Stomach smooth muscle (tissue), 2 donors: ENCODE data around the gene GPR157.

ENCODE experiments used
- H3K27ac ChIP-seq: one replicate; pipeline ENCODE4 v1.7.0; 2013; ENCODE audit warnings: mild to moderate bottlenecking, low read length, inconsistent platforms
- H3K27me3 ChIP-seq, 2 donors: one replicate each; pipeline ENCODE4 v1.7.0; 2013; ENCODE audit warnings: low read length in 2 of 2; ENCODE audit not compliant: insufficient read depth in 2 of 2, control insufficient read depth in 1 of 2
- H3K36me3 ChIP-seq, 2 donors: one replicate each; pipeline ENCODE4 v1.7.0; 2013; ENCODE audit warnings: low read length in 2 of 2; ENCODE audit not compliant: control insufficient read depth in 2 of 2, insufficient read depth in 2 of 2
- H3K4me1 ChIP-seq: one replicate; pipeline ENCODE4 v1.7.0; 2013; ENCODE audit warnings: low read length; ENCODE audit not compliant: control insufficient read depth, insufficient read depth
- H3K4me3 ChIP-seq, 2 donors: one replicate each; pipeline ENCODE4 v1.7.0; 2013; ENCODE audit warnings: low read length in 2 of 2
- H3K9ac ChIP-seq, 2 donors: one replicate each; pipeline ENCODE4 v1.7.0; 2013; ENCODE audit warnings: low read length in 2 of 2, mild to moderate bottlenecking in 1 of 2
- H3K9me3 ChIP-seq, 2 donors: one replicate each; pipeline ENCODE4 v1.7.0; 2013; ENCODE audit warnings: low read length in 2 of 2; ENCODE audit not compliant: control insufficient read depth in 2 of 2
- donor health status: healthy.
- donor health status: Pancreatic carcinoma.

The GPR157 gene

DNA sequence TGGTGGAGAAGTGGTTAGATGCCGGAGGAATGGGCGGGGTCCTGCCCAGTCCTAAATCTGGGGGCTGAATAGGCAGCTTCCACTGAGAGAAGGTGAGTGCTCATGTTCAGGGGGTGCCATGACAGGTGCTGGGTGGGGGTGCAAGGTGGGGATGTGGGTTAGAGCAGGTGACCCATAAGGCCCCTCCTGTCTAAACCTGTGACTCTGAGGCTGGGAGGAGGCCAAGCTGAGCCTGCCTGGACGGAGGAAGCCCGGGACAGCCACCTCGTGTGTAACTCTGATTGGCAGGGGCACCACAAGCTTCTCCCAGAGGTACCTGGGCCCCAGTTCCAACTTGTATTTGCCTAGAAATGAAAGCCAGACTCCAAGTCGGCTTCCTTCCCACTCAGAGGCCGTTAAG, 10.7 kb downstream of the GPR157 start:
- Histone ChIP-seq H3K9me3 (no peaks in the 10 kb centered on the region), H3K4me3 (no peak overlapping the region), H3K27me3 (no peaks in the 10 kb centered on the region), H3K4me1 (no peaks in the 10 kb centered on the region), H3K36me3 (peaks cover 0 to 5% of the 10 kb centered on the region in 2 donors), H3K9ac (no peak overlapping the region), H3K27ac (no peak overlapping the region)

DNA sequence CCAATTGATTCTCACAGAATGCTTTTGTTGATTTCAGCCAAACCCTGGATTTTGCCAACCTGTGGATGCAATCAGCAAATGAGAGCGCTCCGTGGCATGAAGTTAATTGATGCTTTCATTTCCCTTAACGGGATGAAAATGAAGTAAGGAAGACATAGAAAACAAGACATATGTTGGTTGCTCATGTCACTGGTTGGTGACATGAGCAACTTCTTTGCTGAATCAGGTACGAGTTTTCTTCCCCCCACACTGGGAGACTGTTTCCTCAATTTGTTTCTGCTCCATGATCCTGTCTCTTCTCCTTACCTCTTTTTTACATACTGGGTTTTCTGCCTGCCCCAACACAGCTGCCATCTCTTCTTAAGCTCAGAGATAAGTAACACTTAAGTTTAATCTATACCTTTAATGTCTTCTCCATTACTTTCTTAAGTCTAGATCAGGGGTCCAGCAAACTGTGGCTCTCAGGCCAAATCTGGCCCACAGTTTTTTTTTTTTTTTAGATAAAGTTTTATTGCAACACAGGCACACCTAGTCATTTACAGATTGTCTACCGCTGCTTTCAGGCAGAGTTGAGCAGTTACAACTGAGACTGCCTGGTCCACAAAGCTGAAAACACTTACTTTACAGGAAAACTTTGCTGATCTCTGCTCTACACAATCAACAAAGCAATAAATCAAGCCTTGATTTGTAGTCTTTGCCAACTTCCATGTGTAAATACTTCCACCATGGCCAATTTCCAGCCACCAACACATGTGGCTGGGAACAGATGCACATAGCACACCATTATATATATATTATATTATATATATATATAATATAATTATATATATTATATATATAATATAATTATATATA, 13.3 kb downstream of the GPR157 start:
- no peak overlapping the region for H3K27ac ChIP-seq
- H3K4me3 ChIP-seq = no peak overlapping the region
- peaks cover 0 to 6% of the 10 kb centered on the region in 2 donors for H3K36me3 ChIP-seq
- H3K9ac ChIP-seq = no peak overlapping the region
- H3K4me1 ChIP-seq = peaks cover 5% of the 10 kb centered on the region
- H3K9me3 ChIP-seq = no peaks in the 10 kb centered on the region
- H3K27me3 ChIP-seq = no peaks in the 10 kb centered on the region

DNA sequence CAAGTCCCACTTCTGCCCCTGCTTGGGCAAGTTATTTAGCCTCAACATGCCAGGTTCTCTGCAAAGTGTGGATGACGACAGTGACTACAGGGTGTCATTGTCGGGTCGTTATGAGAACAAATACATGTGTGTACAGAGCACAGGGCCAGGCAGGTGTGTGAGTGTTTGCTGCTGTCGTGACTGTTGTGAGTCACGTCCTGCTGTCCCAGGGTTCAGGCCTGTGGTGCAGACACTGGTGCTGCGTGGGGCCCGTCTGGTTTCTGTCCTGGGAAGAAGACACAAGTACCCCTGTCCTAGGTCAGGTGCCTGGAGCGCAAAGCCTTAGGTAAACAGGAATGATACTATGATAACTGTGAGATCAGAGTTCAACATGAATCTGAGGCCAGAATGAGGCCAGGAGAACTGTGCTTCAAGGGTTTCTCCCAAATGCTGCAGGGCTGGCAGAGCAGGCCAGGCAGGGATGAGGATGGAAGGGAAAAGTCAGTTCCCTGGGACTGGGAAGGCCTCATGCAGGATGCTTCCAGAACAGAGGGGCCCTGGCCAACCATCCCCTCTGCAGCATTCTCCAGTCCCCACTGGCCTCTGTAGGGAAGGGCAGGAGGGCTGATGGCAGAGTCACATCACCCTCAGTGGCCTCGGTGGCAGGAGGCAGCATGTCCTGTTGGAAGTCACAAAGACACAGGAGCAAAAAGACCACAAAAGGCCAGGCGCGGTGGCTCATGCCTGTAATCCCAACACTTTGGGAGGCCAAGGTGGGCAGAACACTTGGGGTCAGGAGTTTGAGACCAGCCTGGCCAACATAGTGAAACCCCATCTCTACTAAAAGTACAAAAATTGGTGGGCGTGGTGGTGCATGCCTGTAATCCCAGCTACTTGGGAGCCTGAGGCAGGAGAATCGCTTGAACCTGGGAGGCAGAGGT, 15.7 kb downstream of the GPR157 start:
- Histone ChIP-seq H3K36me3 (peaks cover 0 to 3% of the 10 kb centered on the region in 2 donors), H3K9ac (no peak overlapping the region), H3K4me1 (peaks cover 5% of the 10 kb centered on the region), H3K9me3 (no peaks in the 10 kb centered on the region), H3K27me3 (no peaks in the 10 kb centered on the region), H3K4me3 (no peak overlapping the region), H3K27ac (no peak overlapping the region)

DNA sequence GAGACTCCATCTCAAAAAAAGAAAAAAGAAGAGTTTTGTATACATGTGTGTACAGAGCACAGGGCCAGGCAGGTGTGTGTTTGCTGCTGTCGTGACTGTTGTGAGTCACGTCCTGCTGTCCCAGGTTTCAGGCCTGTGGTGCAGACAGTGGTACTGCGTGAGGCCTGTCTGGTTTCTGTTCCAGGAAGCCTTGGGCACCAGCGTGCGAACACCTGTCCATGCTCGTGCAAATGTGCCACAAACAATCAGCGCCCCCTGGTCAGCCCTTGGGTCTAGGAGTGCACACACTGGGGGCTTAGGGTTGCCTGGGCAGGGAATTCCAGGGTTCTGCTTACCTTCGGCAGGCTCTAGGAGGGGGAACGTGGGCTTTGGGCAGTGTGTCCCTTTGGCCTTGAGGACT, 16.9 kb downstream of the GPR157 start:
- Histone ChIP-seq H3K27ac (no peak overlapping the region), H3K9ac (no peak overlapping the region), H3K9me3 (no peaks in the 10 kb centered on the region), H3K27me3 (no peaks in the 10 kb centered on the region), H3K4me3 (no peak overlapping the region), H3K4me1 (peaks cover 5% of the 10 kb centered on the region), H3K36me3 (peaks cover 0 to 3% of the 10 kb centered on the region in 2 donors)

DNA sequence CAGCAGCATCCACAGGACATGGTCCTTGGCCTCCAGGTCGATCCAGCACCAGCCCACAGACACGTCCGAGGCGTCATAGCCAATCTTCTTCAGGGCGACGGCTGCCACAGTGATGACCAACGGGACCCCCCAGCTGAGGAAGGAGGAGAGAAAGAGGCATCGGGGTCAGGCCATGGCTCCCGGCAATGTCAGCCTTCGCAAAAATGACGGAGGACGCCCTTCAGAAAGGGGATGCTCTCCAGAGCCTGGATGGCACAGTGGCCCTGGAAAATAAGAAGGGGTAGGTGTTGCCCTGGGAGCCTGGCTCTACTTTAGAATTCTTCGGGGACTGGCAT, 17.6 kb downstream of the GPR157 start:
- Histone ChIP-seq H3K9ac (no peak overlapping the region), H3K9me3 (no peaks in the 10 kb centered on the region), H3K27ac (no peak overlapping the region), H3K4me3 (no peak overlapping the region), H3K4me1 (peaks cover 5% of the 10 kb centered on the region), H3K27me3 (no peaks in the 10 kb centered on the region), H3K36me3 (peaks cover 0 to 3% of the 10 kb centered on the region in 2 donors)

DNA sequence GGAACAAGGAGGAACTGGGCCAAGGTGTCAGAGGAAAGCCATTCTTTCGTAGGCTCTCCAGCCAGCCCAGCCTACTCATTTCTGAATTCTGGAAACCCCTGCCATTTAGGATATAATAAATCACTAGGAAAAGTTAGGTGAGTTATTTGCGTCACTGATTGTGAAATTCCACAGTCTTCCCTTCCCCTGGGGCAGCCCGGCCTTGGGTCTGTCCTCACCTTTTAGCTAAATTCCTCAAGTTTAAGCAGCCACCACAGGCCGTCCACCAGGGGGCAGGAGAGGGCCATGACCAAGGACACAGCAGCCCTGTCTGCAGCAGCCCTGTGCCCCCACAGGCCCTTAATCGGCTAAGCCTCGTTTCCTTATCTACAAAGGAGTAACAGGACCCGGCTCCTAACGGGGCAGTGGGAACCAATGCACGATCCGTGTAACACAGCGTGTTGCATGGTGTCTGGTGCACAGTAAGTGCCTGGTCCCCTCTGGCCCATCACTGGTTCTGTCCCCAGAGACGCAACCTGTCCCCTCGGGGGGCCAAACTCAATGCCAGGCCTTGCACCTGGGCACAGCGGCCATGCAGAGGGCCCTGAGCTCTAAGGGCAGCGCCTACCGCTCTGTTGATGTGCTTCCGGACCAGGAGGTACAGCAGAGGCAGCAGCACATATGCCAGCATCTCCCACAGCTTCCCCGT, 18.1 kb downstream of the GPR157 start:
- H3K9ac ChIP-seq = no peak overlapping the region
- peaks cover 5% of the 10 kb centered on the region for H3K4me1 ChIP-seq
- H3K9me3 ChIP-seq = no peaks in the 10 kb centered on the region
- H3K27ac ChIP-seq = no peak overlapping the region
- H3K27me3 ChIP-seq = no peaks in the 10 kb centered on the region
- peaks cover 0 to 3% of the 10 kb centered on the region in 2 donors for H3K36me3 ChIP-seq
- H3K4me3 ChIP-seq = no peak overlapping the region

DNA sequence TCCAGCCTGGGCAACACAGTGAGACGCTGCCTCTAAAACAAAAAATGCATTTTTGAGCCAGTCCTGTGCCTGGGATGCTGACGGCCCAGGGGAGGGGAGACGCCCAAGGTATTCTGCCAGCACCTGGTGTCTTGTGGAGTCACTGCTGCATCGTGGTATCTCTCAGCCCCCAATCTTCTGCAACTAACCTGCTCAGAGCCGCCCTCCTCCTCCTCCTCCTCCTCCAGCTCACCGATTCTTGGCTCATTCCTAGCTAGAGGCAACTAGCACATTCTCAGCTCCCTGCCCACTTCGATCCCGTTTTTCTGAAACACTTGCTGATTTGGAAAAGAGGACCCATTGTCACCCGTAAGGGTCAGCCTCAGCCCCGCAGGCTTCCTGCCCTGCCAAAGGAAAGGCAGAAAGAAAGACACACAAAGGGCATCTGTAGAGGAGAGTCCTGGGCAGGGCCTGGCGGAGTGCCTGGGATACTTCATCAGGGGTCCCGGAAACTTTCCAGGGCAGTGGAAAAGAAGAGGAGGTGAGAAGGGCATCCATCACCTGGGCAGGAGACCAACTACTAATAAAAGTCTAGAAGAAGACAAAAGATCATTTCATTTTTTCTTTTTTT, 20.7 kb downstream of the GPR157 start:
- Histone ChIP-seq H3K9me3 (no peaks in the 10 kb centered on the region), H3K4me3 (no peak overlapping the region), H3K27me3 (no peaks in the 10 kb centered on the region), H3K4me1 (peaks cover 5% of the 10 kb centered on the region), H3K9ac (no peak overlapping the region), H3K36me3 (peaks cover 0 to 16% of the 10 kb centered on the region in 2 donors), H3K27ac (no peak overlapping the region)

DNA sequence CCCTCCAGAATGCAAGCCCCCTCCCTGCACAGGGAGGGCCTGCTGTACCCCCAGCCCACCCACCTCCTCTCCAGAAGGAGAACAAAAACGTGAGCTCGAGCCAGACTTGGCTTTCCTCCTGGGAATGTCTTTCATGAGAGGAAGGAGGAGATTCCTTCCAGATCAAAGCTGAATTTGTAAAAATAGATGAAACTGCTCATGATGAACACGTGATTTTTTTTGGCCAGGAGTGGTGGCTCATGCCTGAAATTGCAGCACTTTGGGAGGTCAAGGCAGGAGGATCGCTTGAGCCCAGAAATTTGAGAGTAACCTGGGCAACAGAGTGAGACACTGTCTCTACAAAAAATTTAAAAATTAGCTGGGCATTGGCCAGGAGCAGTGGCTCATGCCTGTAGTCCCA, 21.8 kb downstream of the GPR157 start:
- Histone ChIP-seq H3K9me3 (no peaks in the 10 kb centered on the region), H3K4me1 (peaks cover 5% of the 10 kb centered on the region), H3K4me3 (no peak overlapping the region), H3K9ac (no peak overlapping the region), H3K27me3 (no peaks in the 10 kb centered on the region), H3K27ac (no peak overlapping the region), H3K36me3 (peaks cover 0 to 19% of the 10 kb centered on the region in 2 donors)

DNA sequence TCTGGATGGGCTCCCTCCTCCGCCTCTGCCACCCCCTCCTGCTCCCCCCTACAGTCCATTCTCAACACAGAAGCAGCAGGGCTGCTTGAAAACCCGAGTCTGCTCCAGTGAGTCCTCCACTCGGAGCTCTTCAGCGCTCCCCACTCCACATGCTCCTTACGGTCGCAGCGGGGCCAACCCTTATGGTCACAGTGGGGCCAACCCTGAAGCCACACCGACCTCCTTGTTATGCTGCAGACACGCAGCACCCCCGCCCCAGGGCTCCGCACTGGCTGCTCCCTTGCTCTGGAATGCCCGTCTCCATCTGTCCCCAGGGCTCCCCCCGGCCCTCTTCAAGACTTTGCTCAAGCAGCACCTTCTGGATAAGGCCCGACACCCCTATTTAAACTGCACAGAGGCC, 22.6 kb downstream of the GPR157 start:
- H3K9me3 ChIP-seq = no peaks in the 10 kb centered on the region
- no peaks in the 10 kb centered on the region for H3K27me3 ChIP-seq
- H3K27ac ChIP-seq = no peak overlapping the region
- peaks cover 0 to 19% of the 10 kb centered on the region in 2 donors for H3K36me3 ChIP-seq
- no peak overlapping the region for H3K9ac ChIP-seq
- H3K4me3 ChIP-seq = no peak overlapping the region
- H3K4me1 ChIP-seq = peaks cover 5% of the 10 kb centered on the region

DNA sequence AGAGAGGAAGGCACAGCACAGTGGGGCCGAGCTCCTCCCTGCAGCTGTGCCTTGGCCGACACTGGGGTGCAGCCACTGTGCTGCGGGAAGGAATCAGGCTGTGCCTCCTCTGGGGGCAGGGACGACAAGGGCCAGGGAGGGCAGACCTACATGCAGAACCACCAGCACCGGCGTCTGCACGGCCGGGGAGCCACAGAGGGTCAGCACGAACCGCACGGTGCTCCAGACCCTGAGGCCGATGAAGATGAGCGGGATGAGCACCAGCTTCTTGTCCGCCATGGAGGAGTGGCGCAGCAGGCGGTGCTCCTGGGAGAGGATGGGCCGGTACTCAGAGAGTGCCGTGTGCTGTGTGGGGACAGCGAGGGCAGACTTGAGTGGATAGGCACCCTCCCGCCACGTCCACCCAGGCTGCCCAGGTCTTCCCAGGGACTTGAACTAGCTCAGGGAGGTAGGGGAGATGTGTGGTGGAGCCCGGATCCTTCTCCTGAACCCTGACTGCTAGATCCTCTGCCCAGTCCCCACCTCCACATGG, 23.5 kb downstream of the GPR157 start:
- H3K4me3 ChIP-seq = no peak overlapping the region
- H3K9me3 ChIP-seq = no peaks in the 10 kb centered on the region
- no peaks in the 10 kb centered on the region for H3K4me1 ChIP-seq
- peaks cover 0 to 18% of the 10 kb centered on the region in 2 donors for H3K36me3 ChIP-seq
- no peak overlapping the region for H3K9ac ChIP-seq
- H3K27me3 ChIP-seq = no peaks in the 10 kb centered on the region
- H3K27ac ChIP-seq = no peak overlapping the region
